Measurements from ENCODE around the gene MPP7.

MPP7 gene

DNA sequence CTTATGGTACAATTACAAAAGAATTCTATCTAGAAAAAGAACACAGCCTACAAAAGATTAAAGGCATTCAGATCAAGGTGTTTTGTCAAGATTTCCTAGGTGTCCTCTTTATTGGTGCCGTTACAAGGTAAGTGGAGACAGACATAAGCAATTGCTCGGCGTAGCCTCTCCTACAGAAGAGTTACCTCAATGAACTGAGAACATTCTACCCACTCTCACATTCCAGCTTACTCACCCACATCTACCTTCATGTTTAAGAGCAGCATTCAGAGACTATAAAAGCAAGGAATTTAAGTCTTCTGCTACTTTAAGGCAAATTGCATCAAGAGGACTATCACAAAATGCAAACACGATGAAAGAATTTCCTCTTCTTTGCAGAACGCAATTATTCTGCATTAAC, 29.5 kb downstream of the MPP7 start:
- ChIA-PET POLR2A (no interaction called here), CTCF (no interaction called here)
- no peak for DNase-seq (ENCODE audit: extremely low spot score)

DNA sequence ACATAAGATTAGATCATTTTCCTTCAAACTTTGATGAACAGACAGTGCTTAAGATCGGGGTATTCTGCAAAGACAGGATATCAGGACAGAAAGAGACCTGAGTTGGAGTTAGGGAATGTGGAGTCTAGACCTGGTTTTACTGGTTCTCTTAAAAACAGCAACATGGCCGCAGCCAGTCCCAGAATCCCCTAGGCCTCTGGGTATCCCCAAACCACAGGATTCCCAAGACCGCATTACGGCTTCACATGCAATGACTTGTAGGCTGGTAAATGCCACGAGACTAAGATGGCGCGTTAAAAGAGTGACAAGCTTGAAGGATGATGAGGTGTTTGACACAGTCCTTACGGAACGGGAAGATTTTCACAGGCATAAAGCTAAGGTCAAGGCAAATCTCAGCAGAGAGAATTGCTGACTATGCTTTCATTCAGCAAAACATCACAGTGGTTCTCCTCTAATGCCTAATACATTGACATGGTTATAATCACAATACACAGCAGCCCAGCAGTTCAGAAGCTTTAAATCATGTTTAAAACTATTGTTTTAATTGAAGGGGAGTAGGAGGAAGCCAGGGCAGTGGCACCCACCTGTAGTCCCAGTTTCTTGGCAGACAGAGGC, 32.9 kb downstream of the MPP7 start:
- ChIA-PET POLR2A (no interaction called here), CTCF (no interaction called here)
- no peak for DNase-seq (ENCODE audit: extremely low spot score)
- TF ChIP-seq, protein P1, sequence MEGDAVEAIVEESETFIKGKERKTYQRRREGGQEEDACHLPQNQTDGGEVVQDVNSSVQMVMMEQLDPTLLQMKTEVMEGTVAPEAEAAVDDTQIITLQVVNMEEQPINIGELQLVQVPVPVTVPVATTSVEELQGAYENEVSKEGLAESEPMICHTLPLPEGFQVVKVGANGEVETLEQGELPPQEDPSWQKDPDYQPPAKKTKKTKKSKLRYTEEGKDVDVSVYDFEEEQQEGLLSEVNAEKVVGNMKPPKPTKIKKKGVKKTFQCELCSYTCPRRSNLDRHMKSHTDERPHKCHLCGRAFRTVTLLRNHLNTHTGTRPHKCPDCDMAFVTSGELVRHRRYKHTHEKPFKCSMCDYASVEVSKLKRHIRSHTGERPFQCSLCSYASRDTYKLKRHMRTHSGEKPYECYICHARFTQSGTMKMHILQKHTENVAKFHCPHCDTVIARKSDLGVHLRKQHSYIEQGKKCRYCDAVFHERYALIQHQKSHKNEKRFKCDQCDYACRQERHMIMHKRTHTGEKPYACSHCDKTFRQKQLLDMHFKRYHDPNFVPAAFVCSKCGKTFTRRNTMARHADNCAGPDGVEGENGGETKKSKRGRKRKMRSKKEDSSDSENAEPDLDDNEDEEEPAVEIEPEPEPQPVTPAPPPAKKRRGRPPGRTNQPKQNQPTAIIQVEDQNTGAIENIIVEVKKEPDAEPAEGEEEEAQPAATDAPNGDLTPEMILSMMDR (IDR thresholded peaks at IDR 0.05; ENCODE audit: control extremely low read depth, extremely low read depth, low read depth, missing control alignments), result no peak

More for the DNA sequence above, 29.5 kb downstream of the MPP7 start:
- TF ChIP-seq, protein P1 (IDR thresholded peaks at IDR 0.05; ENCODE audit: control extremely low read depth, extremely low read depth, low read depth, missing control alignments), result no peak

DNA sequence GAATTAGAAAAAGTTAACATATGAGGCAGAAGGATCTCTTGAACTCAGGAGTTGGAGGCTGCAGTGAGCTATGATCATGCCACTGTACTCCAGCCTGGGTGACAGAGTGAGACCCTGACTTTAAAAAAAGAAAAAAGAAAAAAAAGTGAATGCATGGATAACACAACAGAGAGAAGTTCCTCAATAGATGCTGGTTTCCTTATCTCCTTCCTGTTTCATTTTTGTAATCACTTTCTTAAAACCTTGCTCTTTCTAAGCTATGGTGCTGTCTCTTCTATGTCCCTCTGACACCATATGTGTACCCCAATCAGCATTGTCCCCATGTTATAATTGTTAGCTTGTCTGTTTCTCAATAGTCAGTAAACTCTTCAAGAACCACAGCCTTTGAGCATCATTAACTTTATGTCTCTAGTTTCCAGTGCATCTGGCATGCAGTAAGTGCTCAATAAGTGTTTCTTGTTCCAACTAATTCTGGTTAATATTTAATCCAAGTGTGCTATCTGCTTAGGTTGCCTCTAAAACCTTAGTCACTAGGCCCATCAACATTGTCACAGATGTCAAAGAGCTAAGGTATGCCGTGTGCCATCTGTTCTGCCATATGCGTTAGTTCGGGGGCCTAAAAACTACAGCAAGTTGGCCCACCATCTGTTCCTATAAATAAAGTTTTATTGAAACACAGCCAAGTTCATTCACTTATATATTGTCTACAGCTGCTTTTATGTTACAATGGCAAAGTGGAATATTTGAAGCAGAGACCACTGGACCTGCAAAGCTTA, 36.2 kb downstream of the MPP7 start:
- TF ChIP-seq, protein P1 (IDR thresholded peaks at IDR 0.05; ENCODE audit: control extremely low read depth, extremely low read depth, low read depth, missing control alignments), result no peak
- ChIA-PET POLR2A (no interaction called here), CTCF (interaction anchor here (1.0 to 2.3 kb wide), 4 partner anchors 11 to 115 kb away, joined by 3 to 7 read pairs (median 5); no protein-coding TSS in a partner anchor)
- no peak for DNase-seq (ENCODE audit: extremely low spot score)

DNA sequence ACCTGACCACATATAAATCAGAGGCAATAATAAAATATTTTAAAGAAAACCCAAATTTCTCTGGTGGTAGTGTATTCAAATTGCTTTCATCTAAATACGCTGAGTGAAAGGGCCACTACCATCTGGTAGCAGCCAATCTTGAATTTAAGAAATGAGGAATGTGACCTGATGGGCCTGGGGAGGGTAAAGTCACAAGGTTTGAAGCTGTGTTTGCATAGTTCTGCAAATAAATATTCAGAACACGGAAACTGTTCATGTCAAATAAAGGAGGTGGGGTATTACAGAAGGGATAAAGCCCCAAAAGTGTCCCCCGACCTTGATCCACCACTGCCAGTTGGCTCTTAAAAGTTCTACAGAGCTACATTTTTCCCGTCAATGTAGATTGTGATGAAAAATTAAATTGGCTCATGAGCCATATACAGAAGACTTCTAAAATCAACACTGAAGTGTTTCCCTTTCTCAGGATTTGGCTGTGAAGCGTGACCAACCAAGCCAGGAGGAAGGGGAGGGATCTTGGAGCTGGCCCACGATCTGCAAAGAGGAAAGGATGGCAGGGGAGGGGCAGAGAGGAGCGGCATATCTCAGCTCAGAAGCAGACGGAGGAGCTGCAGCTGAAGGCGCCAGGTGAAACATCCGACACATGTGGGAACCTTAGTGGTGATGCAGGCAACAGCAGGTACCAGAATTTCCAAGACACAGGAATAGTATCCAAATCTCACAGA, 39.6 kb downstream of the MPP7 start:
- ChIA-PET POLR2A (no interaction called here), CTCF (interaction anchor here (1.4 to 1.8 kb wide), 4 partner anchors 12 to 130 kb away, joined by 3 to 6 read pairs (median 4); no protein-coding TSS in a partner anchor)
- TF ChIP-seq, protein P1 (IDR thresholded peaks at IDR 0.05; ENCODE audit: control extremely low read depth, extremely low read depth, low read depth, missing control alignments), result no peak
- no peak for DNase-seq (ENCODE audit: extremely low spot score)

DNA sequence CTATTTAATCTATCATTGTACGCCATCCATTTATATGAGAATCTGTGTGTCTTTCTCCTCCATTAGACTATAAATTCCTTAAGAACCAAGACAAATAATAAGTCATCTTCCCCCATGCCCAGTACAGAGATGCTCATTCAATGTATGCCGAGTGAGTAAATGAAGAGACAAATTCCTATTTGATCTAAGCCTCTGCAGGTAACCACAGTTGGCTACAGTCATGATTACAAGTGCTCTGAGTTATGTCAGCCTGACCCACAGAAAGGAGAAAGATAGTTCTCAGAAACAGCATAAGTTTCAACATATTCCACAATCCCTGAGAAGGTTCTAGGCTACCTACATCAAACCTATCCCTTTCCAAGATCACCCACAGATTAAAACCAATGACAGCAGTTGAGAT, 46.1 kb downstream of the MPP7 start:
- CTCF ChIA-PET, result interaction anchor here (1.5 kb wide), 1 partner anchor 16 kb away, joined by 5 read pairs; no protein-coding TSS in a partner anchor
- no peak for DNase-seq (ENCODE audit: extremely low spot score)
- TF ChIP-seq, protein P1 (IDR thresholded peaks at IDR 0.05; ENCODE audit: control extremely low read depth, extremely low read depth, low read depth, missing control alignments), result no peak
- POLR2A ChIA-PET, result no interaction called here

DNA sequence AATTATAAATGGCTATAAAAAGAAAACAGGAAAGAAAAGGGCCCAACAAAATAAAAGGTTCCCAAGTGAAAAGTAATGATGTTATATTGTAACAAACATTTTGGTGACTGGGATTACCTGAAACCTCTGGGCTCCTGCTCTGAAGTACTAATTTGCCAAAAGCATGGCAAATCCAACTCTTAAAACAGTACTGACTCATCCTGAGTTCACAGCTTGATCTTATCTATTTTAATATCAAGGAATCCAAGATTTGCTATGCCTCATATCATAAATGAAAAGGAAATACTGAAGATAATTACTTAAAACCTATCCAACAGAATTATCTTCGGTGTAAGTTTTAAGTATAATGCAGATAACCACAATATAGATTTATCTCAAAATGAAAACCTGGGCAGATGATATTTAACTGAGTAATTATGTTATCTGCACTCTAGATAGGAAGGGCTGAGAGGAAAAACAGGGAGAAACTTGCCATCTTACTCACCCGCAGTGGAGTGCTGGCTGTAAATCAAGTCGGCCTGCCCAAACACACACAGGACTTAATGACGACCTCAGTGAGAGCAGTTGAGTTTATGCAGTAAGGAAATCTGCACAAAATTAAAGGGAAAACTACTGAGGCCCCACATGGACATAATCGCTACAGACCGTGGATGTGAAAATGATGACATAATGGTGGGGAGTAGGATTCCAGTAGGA, 48.4 kb downstream of the MPP7 start:
- CTCF ChIA-PET, result interaction anchor here (5.4 kb wide), 1 partner anchor 127 kb away, joined by 64 read pairs; no protein-coding TSS in a partner anchor
- TF ChIP-seq, protein P1 (IDR thresholded peaks at IDR 0.05; ENCODE audit: control extremely low read depth, extremely low read depth, low read depth, missing control alignments), result no peak
- POLR2A ChIA-PET, result no interaction called here
- no peak for DNase-seq (ENCODE audit: extremely low spot score)

Data from GM10248 (cell line).